GM23338 (cell line): ENCODE measurements around the gene ZNF438. TPM values are rescaled to one million over a fixed set of nuclear protein-coding genes. Genes with fewer than 3 reads are reported as not detected.

Experiments used
- ATAC-seq: fragments of 200-7000 bp; cut with Tn5 transposase; 3 replicates; pipeline ENCODE4 v1.9.1; 2020
- DNase-seq: peaks from one replicate; pipeline ENCODE4 v3.0.0-alpha.2; 2015; ENCODE audit warnings: low spot score
- H2AFZ ChIP-seq: fragments of 200-600 bp; sonication (generic); 2 replicates; pipeline ENCODE4 v1.8.0; 2016; ENCODE audit warnings: antibody characterized with exemption, mild to moderate bottlenecking, moderate library complexity
- H3F3A ChIP-seq: fragments of 200-600 bp; sonication (generic); replicated peaks from 2 replicates; pipeline ENCODE4 v1.8.0; 2017; ENCODE audit warnings: antibody characterized with exemption, mixed run types, low read depth
- H3K27ac ChIP-seq: fragments of 200-600 bp; sonication (generic); 2 replicates; pipeline ENCODE4 v1.6.1; 2016; ENCODE audit warnings: low read depth
- H3K27me3 ChIP-seq: fragments of 200-600 bp; sonication (generic); 2 replicates; pipeline ENCODE4 v1.8.0; 2016; ENCODE audit warnings: mild to moderate bottlenecking, mixed run types, moderate library complexity; ENCODE audit not compliant: insufficient read depth
- H3K36me3 ChIP-seq: fragments of 200-600 bp; sonication (generic); 2 replicates; pipeline ENCODE4 v1.8.0; 2016; ENCODE audit warnings: mild to moderate bottlenecking; ENCODE audit not compliant: insufficient read depth
- H3K4me1 ChIP-seq: fragments of 200-600 bp; sonication (generic); 2 replicates; pipeline ENCODE4 v1.8.0; 2016; ENCODE audit warnings: mild to moderate bottlenecking, moderate library complexity; ENCODE audit not compliant: insufficient read depth
- H3K4me2 ChIP-seq: fragments of 200-600 bp; sonication (generic); 2 replicates; pipeline ENCODE4 v1.7.1; 2017; ENCODE audit warnings: mixed run types
- H3K4me3 ChIP-seq: fragments of 200-600 bp; sonication (generic); 2 replicates; pipeline ENCODE4 v1.6.1; 2016; ENCODE audit warnings: mixed run types
- H3K79me2 ChIP-seq: fragments of 200-600 bp; sonication (generic); replicated peaks from 2 replicates; pipeline ENCODE4 v1.8.0; 2017; ENCODE audit warnings: mild to moderate bottlenecking; ENCODE audit not compliant: insufficient read depth
- H3K9me2 ChIP-seq: fragments of 200-600 bp; sonication (generic); 2 replicates; pipeline ENCODE4 v1.8.0; 2017; ENCODE audit not compliant: insufficient read depth
- H4K20me1 ChIP-seq: fragments of 200-600 bp; sonication (generic); replicated peaks from 2 replicates; pipeline ENCODE4 v1.8.0; 2017; ENCODE audit warnings: mild to moderate bottlenecking; ENCODE audit not compliant: insufficient read depth
- H3K27ac Mint-ChIP-seq: 2 replicates; pipeline ENCODE4 v1.8.0; 2020; ENCODE audit warnings: inconsistent platforms, mild to moderate bottlenecking, moderate library complexity, mixed read lengths
- H3K27me3 Mint-ChIP-seq: 3 replicates; pipeline ENCODE4 v1.8.0; 2022; ENCODE audit warnings: low read depth, mild to moderate bottlenecking, moderate library complexity, mixed read lengths, inconsistent platforms; ENCODE audit not compliant: insufficient read depth, poor library complexity
- H3K36me3 Mint-ChIP-seq: 3 replicates; pipeline ENCODE4 v1.8.0; 2021; ENCODE audit warnings: low read depth, mild to moderate bottlenecking, inconsistent platforms, moderate library complexity, mixed read lengths
- H3K4me1 Mint-ChIP-seq: 3 replicates; pipeline ENCODE4 v1.8.0; 2020; ENCODE audit warnings: mild to moderate bottlenecking, inconsistent platforms, mixed read lengths
- H3K4me3 Mint-ChIP-seq: 3 replicates; pipeline ENCODE4 v1.8.0; 2021; ENCODE audit warnings: moderate library complexity, mild to moderate bottlenecking, inconsistent platforms, mixed read lengths
- H3K9me3 Mint-ChIP-seq: 3 replicates; pipeline ENCODE4 v1.8.0; 2020; ENCODE audit warnings: moderate library complexity, mild to moderate bottlenecking, inconsistent platforms, mixed read lengths
- CREB1 ChIP-seq: fragments of 250-450 bp; sonication (Bioruptor Pico); IDR thresholded peaks from 2 replicates; pipeline ENCODE4 v1.5.0; 2020; ENCODE audit warnings: low read depth, mild to moderate bottlenecking, moderate library complexity
- ETS1 ChIP-seq: IDR thresholded peaks from 2 replicates; pipeline ENCODE4 v1.6.1; 2016; ENCODE audit warnings: antibody characterized with exemption
- JUNB ChIP-seq: IDR thresholded peaks from one replicate; pipeline ENCODE4 v1.6.1; 2016; ENCODE audit warnings: antibody characterized with exemption; ENCODE audit not compliant: unreplicated experiment
- NANOG ChIP-seq: IDR thresholded peaks from 2 replicates; pipeline ENCODE4 v1.6.1; 2016; ENCODE audit warnings: antibody characterized with exemption, borderline replicate concordance
- POLR2AphosphoS5 ChIP-seq: IDR thresholded peaks from 2 replicates; pipeline ENCODE4 v1.6.1; 2016; ENCODE audit warnings: antibody characterized with exemption, low read depth
- STAT1 ChIP-seq: IDR thresholded peaks from one replicate; pipeline ENCODE4 v1.6.1; 2016; ENCODE audit warnings: antibody characterized with exemption; ENCODE audit not compliant: unreplicated experiment
- ZNF462 ChIP-seq: fragments of 250-450 bp; sonication (Bioruptor Pico); IDR thresholded peaks from 2 replicates; pipeline ENCODE4 v1.5.0; 2020; ENCODE audit warnings: mild to moderate bottlenecking, moderate library complexity
- polyA plus RNA-seq: library from polyadenylated mRNA; unstranded; fragments of >200 nt; fragmentation: Nextera tagmentation; extraction: Ambion mirVana; gene quantifications from 2 replicates; pipeline ENCODE4 v1.2.1, GENCODE V29; 2016
- total RNA-seq: library from RNA; depleted of rRNA; stranded (reverse); fragments of >200 nt; shearing (Covaris generic); gene quantifications from 2 replicates; pipeline ENCODE4 v1.2.3, GENCODE V29; 2014

Gene ZNF438
- total and polyA plus RNA-seq, 2 experiments from 2014 or later = 0.91 to 0.94 TPM

- TF ChIP-seq ZNF462 (no peak), CREB1 (CRISPR knock-in tag) (no peak), JUNB (no peak)
Measured at GRCh38 chr10:31005895-31006294, 25.8 kb downstream of the ZNF438 start (continued).

- Mint-ChIP-seq H3K36me3 (no peaks in the 10 kb centered on the region), H3K4me1 (peaks cover 9% of the 10 kb centered on the region; the same call in 1 of the 3 replicates), H3K4me3 (no peak overlapping the region), H3K27ac (no peak overlapping the region), H3K9me3 (no peaks in the 10 kb centered on the region), H3K27me3 (peaks cover 2% of the 10 kb centered on the region)
- Histone ChIP-seq H3K36me3 (no peaks in the 10 kb centered on the region), H3K4me1 (no peaks in the 10 kb centered on the region), H3K27ac (no peak overlapping the region), H3K27me3 (no peaks in the 10 kb centered on the region), H3K79me2 (no peaks in the 10 kb centered on the region), H3K9me2 (peaks cover 12% of the 10 kb centered on the region), H3K4me2 (no peak overlapping the region), H3K4me3 (no peak overlapping the region), H3F3A (no peaks in the 10 kb centered on the region), H2AFZ (no peak overlapping the region), H4K20me1 (no peaks in the 10 kb centered on the region)
- ATAC-seq (no peak), DNase-seq (no peak)
- no peak for TF ChIP-seq NANOG
- TF ChIP-seq POLR2AphosphoS5 = no peak
Measured at GRCh38 chr10:31004611-31005193, 27.0 kb downstream of the ZNF438 start.

- no peaks in the 10 kb centered on the region for H3K79me2 ChIP-seq
- no peak for ATAC-seq
- no peak overlapping the region for H3K27ac ChIP-seq
- H2AFZ ChIP-seq = no peak overlapping the region
- DNase-seq = no peak
- H3F3A ChIP-seq = no peaks in the 10 kb centered on the region
- Mint-ChIP-seq H3K27ac (no peak overlapping the region), H3K4me3 (no peak overlapping the region), H3K4me1 (peaks cover 9% of the 10 kb centered on the region; the same call in 2 of the 3 replicates), H3K9me3 (no peaks in the 10 kb centered on the region), H3K36me3 (no peaks in the 10 kb centered on the region), H3K27me3 (no peaks in the 10 kb centered on the region)
- H3K36me3 ChIP-seq = no peaks in the 10 kb centered on the region
- H4K20me1 ChIP-seq = no peaks in the 10 kb centered on the region
- no peak overlapping the region for H3K4me2 ChIP-seq
- H3K27me3 ChIP-seq = no peaks in the 10 kb centered on the region
- no peak overlapping the region for H3K4me3 ChIP-seq
- peaks cover 12% of the 10 kb centered on the region for H3K9me2 ChIP-seq
- H3K4me1 ChIP-seq = no peaks in the 10 kb centered on the region
- no peak for TF ChIP-seq ETS1
- TF ChIP-seq STAT1 = no peak
Measured at GRCh38 chr10:31001740-31002139, 29.9 kb downstream of the ZNF438 start.
